Upper lobe of left lung (tissue), 4 donors: ENCODE measurements around the gene NFATC3.

ENCODE experiments used
- EP300 ChIP-seq, 4 donors: sonication (generic); formaldehyde crosslinking; IDR thresholded peaks; one replicate each; pipeline ENCODE4 v1.5.1; 2017; ENCODE audit warnings: antibody characterized with exemption in 4 of 4, control low read depth in 2 of 4
- TF ChIP-seq, protein P1 (sequence below), 6 experiments: fragments of 450-650 bp in 4 of 6; fragments of 200-600 bp in 2 of 6; sonication (generic) in 2 of 6; IDR thresholded peaks; one replicate each; pipeline ENCODE4 v1.5.1; 2016 to 2019; ENCODE audit warnings: antibody characterized with exemption in 6 of 6

DNA sequence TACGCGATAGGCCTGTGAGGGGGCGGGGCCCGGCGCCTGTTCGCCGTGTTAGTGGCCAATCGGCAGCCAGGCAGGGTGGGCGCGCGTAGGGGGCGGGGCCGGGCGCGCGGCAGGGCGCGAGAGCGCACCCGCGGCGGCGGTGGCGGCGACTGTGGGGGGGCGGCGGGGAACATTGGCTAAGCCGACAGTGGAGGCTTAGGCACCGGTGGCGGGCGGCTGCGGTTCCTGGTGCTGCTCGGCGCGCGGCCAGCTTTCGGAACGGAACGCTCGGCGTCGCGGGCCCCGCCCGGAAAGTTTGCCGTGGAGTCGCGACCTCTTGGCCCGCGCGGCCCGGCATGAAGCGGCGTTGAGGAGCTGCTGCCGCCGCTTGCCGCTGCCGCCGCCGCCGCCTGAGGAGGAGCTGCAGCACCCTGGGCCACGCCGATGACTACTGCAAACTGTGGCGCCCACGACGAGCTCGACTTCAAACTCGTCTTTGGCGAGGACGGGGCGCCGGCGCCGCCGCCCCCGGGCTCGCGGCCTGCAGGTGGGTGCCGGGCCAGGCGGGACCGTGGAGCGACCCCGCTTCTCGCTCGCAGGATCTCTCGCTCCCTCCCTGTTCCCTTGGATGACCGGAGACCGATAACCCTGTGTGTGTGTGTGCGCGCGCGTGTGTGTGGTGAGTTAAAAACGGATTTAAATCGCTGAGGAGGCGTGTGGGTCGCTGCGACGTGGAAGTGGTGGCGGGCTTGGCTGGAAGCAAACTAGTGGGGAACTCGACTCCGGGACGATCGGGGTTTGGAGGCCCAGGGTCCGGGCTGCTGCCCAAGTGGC lies at the start of gene NFATC3:
- TF ChIP-seq EP300 (IDR thresholded peaks at IDR 0.05): no peak
- TF ChIP-seq, protein P1, sequence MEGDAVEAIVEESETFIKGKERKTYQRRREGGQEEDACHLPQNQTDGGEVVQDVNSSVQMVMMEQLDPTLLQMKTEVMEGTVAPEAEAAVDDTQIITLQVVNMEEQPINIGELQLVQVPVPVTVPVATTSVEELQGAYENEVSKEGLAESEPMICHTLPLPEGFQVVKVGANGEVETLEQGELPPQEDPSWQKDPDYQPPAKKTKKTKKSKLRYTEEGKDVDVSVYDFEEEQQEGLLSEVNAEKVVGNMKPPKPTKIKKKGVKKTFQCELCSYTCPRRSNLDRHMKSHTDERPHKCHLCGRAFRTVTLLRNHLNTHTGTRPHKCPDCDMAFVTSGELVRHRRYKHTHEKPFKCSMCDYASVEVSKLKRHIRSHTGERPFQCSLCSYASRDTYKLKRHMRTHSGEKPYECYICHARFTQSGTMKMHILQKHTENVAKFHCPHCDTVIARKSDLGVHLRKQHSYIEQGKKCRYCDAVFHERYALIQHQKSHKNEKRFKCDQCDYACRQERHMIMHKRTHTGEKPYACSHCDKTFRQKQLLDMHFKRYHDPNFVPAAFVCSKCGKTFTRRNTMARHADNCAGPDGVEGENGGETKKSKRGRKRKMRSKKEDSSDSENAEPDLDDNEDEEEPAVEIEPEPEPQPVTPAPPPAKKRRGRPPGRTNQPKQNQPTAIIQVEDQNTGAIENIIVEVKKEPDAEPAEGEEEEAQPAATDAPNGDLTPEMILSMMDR (IDR thresholded peaks at IDR 0.05): peak in 2 of 6 experiments; percentile 5 to 43
